Measurements from ENCODE around the gene PACRG.

PACRG gene

DNA sequence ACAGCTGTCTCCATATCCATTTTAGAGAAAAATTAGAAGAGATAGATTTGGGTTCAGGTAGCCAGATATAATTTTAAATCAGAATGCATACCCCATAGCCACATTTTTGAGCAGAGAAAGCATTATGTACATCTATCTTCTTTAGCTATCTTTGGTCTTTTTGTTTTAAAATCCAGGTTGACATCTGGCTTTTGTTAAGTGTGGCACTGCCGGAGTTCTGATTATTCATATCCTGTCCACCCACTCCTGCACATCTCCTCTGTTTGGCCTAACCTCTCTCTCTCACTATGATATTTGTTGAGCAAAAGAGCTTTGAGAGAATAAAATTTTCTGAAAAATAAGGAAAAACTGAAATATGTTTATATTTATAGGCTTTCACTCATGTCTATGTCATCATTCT, 189.7 kb downstream of the PACRG start:
- POLR2A ChIA-PET = no interaction called here
- H3K4me3 ChIP-seq (ENCODE audit: low read depth, low read length) = no peak overlapping the region
- CTCF ChIA-PET = interaction anchor here (1.3 kb wide), 1 partner anchor 10 kb away, joined by 5 read pairs; no protein-coding TSS in a partner anchor
- no peak for DNase-seq (ENCODE audit: low read depth, low spot score)
- TF ChIP-seq, protein P1, sequence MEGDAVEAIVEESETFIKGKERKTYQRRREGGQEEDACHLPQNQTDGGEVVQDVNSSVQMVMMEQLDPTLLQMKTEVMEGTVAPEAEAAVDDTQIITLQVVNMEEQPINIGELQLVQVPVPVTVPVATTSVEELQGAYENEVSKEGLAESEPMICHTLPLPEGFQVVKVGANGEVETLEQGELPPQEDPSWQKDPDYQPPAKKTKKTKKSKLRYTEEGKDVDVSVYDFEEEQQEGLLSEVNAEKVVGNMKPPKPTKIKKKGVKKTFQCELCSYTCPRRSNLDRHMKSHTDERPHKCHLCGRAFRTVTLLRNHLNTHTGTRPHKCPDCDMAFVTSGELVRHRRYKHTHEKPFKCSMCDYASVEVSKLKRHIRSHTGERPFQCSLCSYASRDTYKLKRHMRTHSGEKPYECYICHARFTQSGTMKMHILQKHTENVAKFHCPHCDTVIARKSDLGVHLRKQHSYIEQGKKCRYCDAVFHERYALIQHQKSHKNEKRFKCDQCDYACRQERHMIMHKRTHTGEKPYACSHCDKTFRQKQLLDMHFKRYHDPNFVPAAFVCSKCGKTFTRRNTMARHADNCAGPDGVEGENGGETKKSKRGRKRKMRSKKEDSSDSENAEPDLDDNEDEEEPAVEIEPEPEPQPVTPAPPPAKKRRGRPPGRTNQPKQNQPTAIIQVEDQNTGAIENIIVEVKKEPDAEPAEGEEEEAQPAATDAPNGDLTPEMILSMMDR (IDR thresholded peaks at IDR 0.05; ENCODE audit: insufficient read depth, low read length, missing control alignments) = no peak

GRCh38 chr6:162921062-162921461, 193.3 kb downstream of the PACRG start:
- TF ChIP-seq, protein P1 (IDR thresholded peaks at IDR 0.05; ENCODE audit: insufficient read depth, low read length, missing control alignments) = no peak
- ChIA-PET POLR2A (no interaction called here), CTCF (no interaction called here)
- DNase-seq (ENCODE audit: low read depth, low spot score) = no peak
- H3K4me3 ChIP-seq (ENCODE audit: low read depth, low read length) = no peak overlapping the region

DNA sequence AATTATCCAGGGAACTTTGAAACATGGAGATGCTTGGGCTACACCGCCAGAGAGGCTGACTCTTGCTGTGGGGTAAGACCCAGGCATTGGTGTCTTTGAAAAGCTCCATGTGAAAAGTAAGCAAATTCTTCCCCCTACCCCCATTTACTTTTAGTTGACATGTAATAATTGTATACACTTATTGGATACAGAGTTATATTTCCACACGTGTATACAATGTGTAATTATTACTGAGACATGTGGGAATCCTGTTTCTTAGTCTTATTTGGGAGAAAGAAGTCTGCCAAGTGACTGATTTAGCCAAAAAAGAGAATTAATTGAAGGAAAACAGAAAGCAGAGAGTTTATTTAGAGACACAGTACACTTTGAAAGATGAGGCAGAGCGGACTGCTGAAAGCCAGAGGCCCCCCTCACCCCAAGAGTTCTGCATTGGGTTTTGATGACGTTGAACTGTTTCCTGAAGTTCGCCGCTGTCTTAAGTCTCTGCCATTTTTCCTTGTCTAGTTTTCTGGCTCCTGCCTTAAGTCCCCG, 193.8 kb downstream of the PACRG start:
- TF ChIP-seq, protein P1 (IDR thresholded peaks at IDR 0.05; ENCODE audit: insufficient read depth, low read length, missing control alignments) = no peak
- no peak for DNase-seq (ENCODE audit: low read depth, low spot score)
- no peak overlapping the region for H3K4me3 ChIP-seq (ENCODE audit: low read depth, low read length)
- ChIA-PET CTCF (no interaction called here), POLR2A (no interaction called here)

- POLR2A ChIA-PET = interaction anchor here (0.7 kb wide), 1 partner anchor 20 kb away, joined by 3 read pairs; no protein-coding TSS in a partner anchor
- DNase-seq (ENCODE audit: low read depth, low spot score) = no peak
- TF ChIP-seq, protein P1 (IDR thresholded peaks at IDR 0.05; ENCODE audit: insufficient read depth, low read length, missing control alignments) = no peak
Measured at GRCh38 chr6:162922563-162923166, 194.9 kb downstream of the PACRG start.

GRCh38 chr6:162934844-162935243, 207.1 kb downstream of the PACRG start:
- ChIA-PET POLR2A (no interaction called here), CTCF (no interaction called here)
- TF ChIP-seq, protein P1 (IDR thresholded peaks at IDR 0.05; ENCODE audit: insufficient read depth, low read length, missing control alignments) = no peak
- no peak overlapping the region for H3K4me3 ChIP-seq (ENCODE audit: low read depth, low read length)
- DNase-seq (ENCODE audit: low read depth, low spot score) = no peak

More at GRCh38 chr6:162922563-162923166, 194.9 kb downstream of the PACRG start:
- CTCF ChIA-PET = interaction anchor here (1.5 kb wide), 1 partner anchor 16 kb away, joined by 8 read pairs; no protein-coding TSS in a partner anchor
- no peak overlapping the region for H3K4me3 ChIP-seq (ENCODE audit: low read depth, low read length)

DNA sequence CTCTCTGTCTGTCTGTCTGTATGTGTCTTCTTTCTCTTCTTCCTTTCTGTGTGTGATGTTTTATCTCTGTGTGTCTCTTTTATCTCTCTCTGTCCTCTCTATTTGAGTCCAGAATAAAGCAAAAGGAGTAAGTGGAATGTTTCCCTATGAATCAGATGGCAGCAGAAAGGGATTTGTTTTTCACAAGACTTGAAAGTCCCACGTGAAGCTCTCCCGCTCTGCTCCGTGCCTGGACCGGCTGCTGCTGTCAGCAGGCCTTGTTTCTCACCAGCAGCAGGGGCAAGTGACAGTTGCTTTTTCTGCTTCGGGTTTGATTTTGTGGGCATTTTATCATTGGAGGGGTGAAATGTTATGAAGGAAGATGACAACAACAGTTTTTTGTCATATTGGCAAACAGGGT, 212.7 kb downstream of the PACRG start:
- no peak for DNase-seq (ENCODE audit: low read depth, low spot score)
- ChIA-PET CTCF (no interaction called here), POLR2A (no interaction called here)
- TF ChIP-seq, protein P1 (IDR thresholded peaks at IDR 0.05; ENCODE audit: insufficient read depth, low read length, missing control alignments) = no peak
- H3K4me3 ChIP-seq (ENCODE audit: low read depth, low read length) = no peak overlapping the region

Data from AG04449 (cell line).